Right atrium auricular region (tissue), 2 donors: ENCODE data around the gene SLC18A3. TPM values are rescaled to one million over a fixed set of nuclear protein-coding genes. Genes with fewer than 3 reads are reported as not detected.

Experiments
- DNase-seq: peaks from one replicate; pipeline ENCODE4 v3.0.0-alpha.2; 2019; ENCODE audit warnings: low spot score
- H3K27ac ChIP-seq, 2 donors: fragments of 200-600 bp; sonication (generic); 1 replicate in 1 of 2; 2 replicates in 1 of 2; pipeline ENCODE4 v1.5.1; 2016 to 2019
- H3K27me3 ChIP-seq, 2 donors: fragments of 200-600 bp; sonication (generic); one replicate each; pipeline versions ENCODE4 v1.5.1 to v1.6.0; 2017 to 2019
- H3K36me3 ChIP-seq: fragments of 200-600 bp; sonication (generic); one replicate; pipeline ENCODE4 v1.5.1; 2016
- H3K4me1 ChIP-seq, 2 donors: fragments of 200-600 bp; sonication (generic); one replicate each; pipeline versions ENCODE4 v1.5.1 to v1.6.0; 2017 to 2019
- H3K4me3 ChIP-seq, 2 donors: fragments of 200-600 bp; sonication (generic); 1 replicate in 1 of 2; 2 replicates in 1 of 2; pipeline ENCODE4 v1.5.1; 2017 to 2019; ENCODE audit warnings: mild to moderate bottlenecking in 1 of 2, moderate library complexity in 1 of 2
- H3K9me3 ChIP-seq, 2 donors: fragments of 200-600 bp; sonication (generic); one replicate each; pipeline ENCODE4 v1.5.1; 2019
- CTCF ChIP-seq, 2 donors: fragments of 200-600 bp; sonication (generic); IDR thresholded peaks; one replicate each; pipeline ENCODE4 v1.5.1; 2019; ENCODE audit warnings: antibody characterized with exemption in 2 of 2
- total RNA-seq, 2 donors: library from RNA; depleted of rRNA; stranded (reverse); fragments of >200 nt; gene quantifications; one replicate each; pipeline ENCODE4 v1.1.0, GENCODE V29; 2016

Gene SLC18A3
- total RNA-seq, 2 donors from 2014 or later: not detected

GRCh38 chr10:49633327-49634068 lies 23.4 kb downstream of the SLC18A3 start:
- DNase-seq: no peak
- no peaks in the 10 kb centered on the region for H3K4me1 ChIP-seq
- no peaks in the 10 kb centered on the region for H3K36me3 ChIP-seq
- H3K27ac ChIP-seq: no peak overlapping the region
- no peak overlapping the region for H3K4me3 ChIP-seq
- no peaks in the 10 kb centered on the region for H3K9me3 ChIP-seq
- no peak for TF ChIP-seq CTCF (IDR thresholded peaks at IDR 0.05)
- no peaks in the 10 kb centered on the region for H3K27me3 ChIP-seq

DNA sequence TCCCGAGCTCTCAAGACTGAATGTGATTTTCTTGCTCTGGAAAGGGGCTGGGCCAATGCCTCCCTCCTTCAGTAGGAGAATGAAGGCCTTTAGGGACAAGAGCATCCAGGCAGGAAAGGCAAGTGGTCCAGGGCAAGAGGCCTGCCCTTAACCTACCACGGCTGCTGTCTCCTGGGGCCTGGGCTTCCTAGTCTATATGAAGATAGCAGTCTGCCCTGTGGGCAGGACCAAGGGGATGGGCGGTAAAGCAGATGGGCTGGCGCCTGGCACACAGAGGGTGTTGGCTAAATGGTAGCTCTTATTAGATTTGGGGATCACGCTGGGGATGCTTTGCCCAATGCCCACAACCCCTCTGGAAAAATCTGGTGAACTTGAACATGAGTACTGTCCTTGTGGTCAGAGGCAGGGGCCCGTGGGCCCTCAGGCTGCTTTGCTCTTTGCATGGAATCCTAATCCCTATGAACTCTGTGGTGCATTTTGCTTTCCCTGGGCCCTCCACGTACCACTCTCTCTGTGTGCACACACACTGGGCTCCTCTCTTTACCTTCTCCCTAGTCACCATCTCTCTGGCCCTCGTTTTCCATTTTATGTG lies 24.1 kb downstream of the SLC18A3 start:
- Histone ChIP-seq H3K9me3 (no peaks in the 10 kb centered on the region), H3K27ac (no peak overlapping the region), H3K36me3 (no peaks in the 10 kb centered on the region), H3K4me3 (no peak overlapping the region), H3K4me1 (no peaks in the 10 kb centered on the region), H3K27me3 (no peaks in the 10 kb centered on the region)
- DNase-seq: no peak
- no peak for TF ChIP-seq CTCF (IDR thresholded peaks at IDR 0.05)

DNA sequence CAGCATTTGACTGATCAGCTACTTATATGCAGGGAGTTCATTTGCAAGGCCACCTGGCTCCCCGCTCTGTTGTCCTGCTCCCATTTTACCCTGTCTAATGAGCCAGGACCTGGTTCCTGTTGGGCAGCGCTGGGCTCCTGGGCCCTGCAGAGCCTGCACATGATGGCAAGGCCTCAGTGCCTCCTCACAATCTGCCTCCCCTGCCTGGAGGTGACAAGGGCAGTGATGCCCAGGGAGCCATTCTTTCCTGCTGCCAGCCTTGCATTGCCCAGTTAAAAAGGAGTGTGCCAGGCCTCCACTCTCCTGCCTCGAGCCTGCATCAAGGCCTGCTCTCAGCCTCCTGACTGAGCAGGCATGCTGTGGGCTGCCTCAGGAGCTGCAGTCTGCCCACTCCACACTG lies 32.2 kb downstream of the SLC18A3 start:
- Histone ChIP-seq H3K4me1 (no peaks in the 10 kb centered on the region), H3K27me3 (no peaks in the 10 kb centered on the region), H3K36me3 (no peaks in the 10 kb centered on the region), H3K27ac (no peak overlapping the region), H3K4me3 (no peak overlapping the region), H3K9me3 (no peaks in the 10 kb centered on the region)
- no peak for TF ChIP-seq CTCF (IDR thresholded peaks at IDR 0.05)
- DNase-seq: no peak

GRCh38 chr10:49643241-49644034 lies 33.3 kb downstream of the SLC18A3 start:
- no peak for DNase-seq
- no peaks in the 10 kb centered on the region for H3K36me3 ChIP-seq
- H3K9me3 ChIP-seq: no peaks in the 10 kb centered on the region
- H3K4me3 ChIP-seq: no peak overlapping the region
- no peaks in the 10 kb centered on the region for H3K27me3 ChIP-seq
- no peak for TF ChIP-seq CTCF (IDR thresholded peaks at IDR 0.05)
- no peaks in the 10 kb centered on the region for H3K4me1 ChIP-seq
- H3K27ac ChIP-seq: no peak overlapping the region

GRCh38 chr10:49644035-49644646 lies 34.0 kb downstream of the SLC18A3 start:
- H3K27me3 ChIP-seq: no peaks in the 10 kb centered on the region
- H3K27ac ChIP-seq: no peak overlapping the region
- no peak for DNase-seq
- H3K4me1 ChIP-seq: no peaks in the 10 kb centered on the region
- H3K4me3 ChIP-seq: no peak overlapping the region
- TF ChIP-seq CTCF (IDR thresholded peaks at IDR 0.05): no peak
- H3K36me3 ChIP-seq: no peaks in the 10 kb centered on the region
- H3K9me3 ChIP-seq: no peaks in the 10 kb centered on the region
